DMS153 treated with DMSO at 0.1 percent for 48 hours (cell line): ENCODE results near the gene APLN.

ENCODE experiments used
- DNase-seq: peaks from one replicate; lab custom pipeline; 2025; ENCODE audit not compliant: unreplicated experiment; lab: John Stamatoyannopoulos, UW

The APLN gene

DNA sequence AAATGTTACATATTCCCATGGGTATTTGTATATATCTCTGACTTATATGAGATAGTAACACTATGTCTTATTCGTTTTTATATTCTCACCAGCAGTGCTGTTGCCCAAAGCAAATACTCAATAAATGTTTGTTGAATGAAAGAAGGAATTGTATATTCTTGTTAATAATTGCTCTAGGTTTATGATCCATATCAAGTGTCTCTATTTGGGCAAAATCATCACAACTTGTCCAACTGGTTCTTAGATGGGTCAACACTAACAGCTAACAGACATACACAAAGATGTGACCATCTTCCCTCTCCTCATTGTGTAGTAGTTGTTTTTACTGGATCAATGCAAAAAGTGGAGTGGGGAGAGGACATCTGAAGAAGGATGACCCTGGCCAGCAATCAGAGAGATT lies 6.6 kb upstream of the APLN start:
- DNase-seq: no peak

GRCh38 chrX:129659861-129660260 lies 5.1 kb upstream of the APLN start:
- no peak for DNase-seq

- no peak for DNase-seq
These were observed 4.4 kb upstream of the APLN start for GRCh38 chrX:129659141-129659540.

- no peak for DNase-seq
These were observed 3.7 kb upstream of the APLN start for GRCh38 chrX:129658429-129658828.

GRCh38 chrX:129655547-129656249 lies 942 bp upstream of the APLN start:
- peak; percentile 48 for DNase-seq

DNA sequence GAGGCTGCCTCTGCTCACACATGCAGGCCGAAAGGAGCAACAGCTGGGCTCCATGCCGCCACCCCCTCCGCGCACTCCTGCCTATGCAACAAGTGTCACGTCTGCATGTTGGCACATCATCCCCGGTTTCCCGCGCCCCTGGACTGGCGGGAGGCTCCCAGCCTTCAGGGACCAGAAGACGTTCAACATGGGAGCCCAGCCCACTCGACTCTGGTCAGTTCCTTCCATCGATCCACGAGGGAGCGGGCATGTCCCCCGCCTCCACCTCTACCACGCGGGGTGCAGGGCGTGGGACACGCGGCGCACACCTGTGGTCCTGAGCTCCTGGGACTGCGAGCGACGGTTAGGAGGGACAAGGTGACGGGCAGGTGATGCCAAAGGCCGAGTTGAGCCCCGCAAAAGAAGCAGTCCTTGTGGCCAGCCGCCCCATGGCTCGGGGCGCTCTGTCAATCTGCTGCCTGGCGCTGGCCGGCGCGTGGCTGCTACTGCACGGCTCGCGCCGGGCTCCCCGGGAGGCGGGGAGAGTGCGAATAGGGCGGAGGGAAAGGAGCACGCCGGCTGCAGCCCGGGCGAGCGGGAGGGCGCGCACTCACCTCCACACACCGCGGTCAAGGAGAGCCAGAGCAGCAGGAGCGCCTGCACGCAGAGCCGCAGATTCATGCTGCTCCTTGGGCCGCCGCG lies 645 bp downstream of the APLN start:
- no peak for DNase-seq

GRCh38 chrX:129653181-129653970 lies 1.4 kb downstream of the APLN start:
- no peak for DNase-seq

GRCh38 chrX:129652565-129653169 lies 2.1 kb downstream of the APLN start:
- no peak for DNase-seq

DNA sequence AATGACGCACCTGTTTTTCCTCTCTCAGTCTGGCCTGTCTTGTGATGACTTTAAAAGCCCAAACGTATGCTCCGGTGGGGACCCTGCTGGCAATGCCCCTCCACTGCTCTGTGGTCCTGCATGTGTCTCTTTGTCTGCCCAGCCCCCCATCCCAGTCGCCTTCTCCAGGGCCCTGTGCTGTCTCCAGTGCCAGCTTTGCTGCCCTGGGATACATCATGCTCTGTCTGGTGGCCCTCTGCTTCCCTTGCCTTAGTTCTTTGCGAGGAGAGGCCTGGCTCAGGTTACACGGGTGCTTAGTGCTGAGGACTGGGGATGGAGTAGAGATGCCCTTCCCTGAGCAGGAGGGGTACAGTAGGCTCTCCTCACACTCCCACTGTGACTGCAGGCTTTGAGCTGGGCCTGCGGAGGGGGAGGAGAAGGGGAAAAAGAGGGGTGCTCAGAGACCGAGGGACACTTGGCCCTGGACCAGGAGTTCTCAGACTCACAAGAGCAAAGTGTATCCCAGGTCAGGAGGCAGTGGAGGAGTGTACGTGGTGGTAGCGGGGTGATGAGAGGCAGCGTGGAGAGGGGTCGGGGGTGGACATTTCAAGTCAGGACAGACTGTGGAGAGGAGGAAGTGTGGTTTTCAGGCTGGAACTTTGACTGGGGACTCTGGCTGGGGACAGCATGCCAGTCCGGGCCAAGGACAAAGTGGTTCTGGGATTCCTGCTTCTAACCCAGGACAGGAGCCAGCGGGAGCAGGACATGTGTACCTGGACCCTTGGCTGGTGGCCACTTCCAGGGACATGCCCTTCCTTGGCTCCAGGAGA lies 2.8 kb downstream of the APLN start:
- DNase-seq: no peak

GRCh38 chrX:129650821-129651510 lies 3.8 kb downstream of the APLN start:
- no peak for DNase-seq

DNA sequence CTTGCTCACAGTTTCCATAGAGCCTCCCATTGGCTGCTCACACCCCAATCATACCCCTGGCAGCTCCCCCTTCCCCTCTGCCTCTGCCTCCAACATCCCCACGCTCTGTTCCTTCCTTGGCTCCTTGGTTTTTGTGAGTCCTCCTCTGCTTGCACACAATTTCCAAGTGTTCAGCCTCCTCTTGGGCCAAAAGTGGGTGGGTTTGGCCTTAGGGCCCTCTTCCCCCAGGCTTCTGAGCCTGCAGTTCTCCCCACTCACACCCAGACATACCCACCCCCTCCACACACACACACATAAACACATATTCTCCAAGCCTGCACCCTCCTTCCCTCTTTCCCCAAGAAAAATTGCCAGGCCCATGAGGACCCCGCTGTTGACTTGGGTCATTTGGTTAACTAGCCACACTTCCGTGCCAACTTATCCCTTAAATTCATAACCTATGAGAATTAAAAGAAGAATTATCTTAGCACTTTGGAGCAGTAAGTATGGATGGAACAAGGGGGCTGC lies 4.5 kb downstream of the APLN start:
- DNase-seq: no peak

DNA sequence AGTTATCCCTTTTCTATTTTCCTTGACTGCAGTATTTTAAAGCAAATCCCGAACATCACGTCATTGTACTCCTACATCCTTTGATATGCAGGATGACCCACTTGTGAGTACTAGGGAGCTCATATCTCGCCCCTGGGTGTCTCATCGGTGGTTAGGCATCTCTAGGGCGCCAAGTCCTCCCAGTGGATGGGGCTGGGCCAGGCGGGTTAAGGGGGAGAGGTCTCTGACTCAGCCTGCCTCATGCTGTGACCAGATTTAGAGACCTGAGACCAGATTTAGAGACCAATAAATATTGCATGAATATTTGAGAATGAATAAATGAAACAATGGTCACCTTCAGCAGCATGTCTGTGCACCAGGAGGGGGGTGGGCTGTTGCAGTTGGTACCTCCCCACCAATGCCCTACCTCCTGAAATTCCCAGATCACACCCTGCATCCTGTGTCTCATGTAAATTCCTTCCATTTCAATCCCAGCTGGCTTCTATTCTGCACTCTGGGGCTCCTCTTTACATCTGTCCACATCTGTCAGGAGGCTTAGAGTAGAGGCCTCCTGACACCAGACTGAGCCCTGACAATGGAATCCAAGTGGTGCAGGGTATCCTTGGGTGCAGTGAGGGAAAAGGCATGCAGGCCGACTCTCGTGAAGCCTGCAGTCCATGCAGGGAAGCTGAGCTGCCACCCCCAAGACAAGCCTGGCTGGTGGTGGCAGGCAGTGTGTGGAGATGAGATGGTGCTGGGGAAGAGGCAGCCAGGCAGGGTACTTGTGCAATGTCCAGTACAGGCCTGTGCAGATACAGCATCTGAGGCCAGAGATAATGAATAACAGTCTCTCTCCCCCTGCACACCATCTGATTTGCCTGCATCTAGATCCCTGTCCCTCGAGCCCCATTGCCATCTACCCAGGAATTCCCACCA lies 5.2 kb downstream of the APLN start:
- no peak for DNase-seq

GRCh38 chrX:129648514-129649267 lies 6.1 kb downstream of the APLN start:
- DNase-seq: no peak

DNA sequence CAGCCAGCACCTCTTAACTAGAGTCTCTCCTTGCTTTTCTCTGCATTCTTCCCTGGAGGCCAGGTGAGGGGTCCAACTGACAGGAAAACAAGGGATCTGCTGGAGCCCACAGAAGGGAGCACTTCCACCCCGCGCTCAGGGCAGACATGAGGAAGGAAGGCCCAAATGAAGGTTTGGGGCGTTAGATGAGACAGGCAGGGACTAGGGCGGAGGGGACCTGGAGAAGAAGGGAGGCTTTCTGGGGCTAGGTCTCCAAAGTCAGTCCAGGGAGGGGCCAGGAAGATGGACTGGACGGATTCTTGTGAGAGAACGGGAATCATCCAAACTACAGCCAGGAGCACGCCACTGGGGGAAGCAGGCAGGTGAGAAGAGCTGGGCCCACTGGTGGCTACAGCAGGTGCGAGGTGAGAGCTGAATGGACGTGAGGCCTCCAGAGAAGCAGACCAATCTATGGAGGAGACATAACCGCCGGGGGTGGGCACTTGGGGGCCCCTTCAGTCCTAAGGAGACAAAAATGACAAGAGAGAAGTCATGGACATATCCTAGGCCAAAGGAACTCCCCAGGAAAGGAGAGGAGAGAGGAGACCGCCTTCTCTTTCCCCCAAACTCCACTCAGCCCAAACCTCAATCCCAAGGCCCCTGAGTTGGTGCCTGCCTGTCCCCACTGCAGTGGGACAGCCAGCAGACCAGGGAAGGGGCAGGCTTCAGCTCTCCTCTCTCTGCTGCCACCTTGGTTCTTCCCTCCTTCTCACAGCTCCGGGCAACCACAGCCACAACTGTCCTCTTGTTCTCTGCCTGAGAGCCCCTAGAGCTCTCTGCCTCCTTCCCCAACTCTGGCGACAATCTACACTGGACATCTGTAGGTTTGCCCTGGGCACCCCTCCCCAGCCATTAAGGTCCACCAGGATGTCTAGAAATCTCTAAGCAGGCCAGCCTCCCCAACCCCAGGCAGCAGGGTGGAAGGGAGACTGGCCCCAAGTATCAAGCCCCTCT lies 7.0 kb downstream of the APLN start:
- DNase-seq: no peak

- DNase-seq: no peak
These were observed 8.0 kb downstream of the APLN start for GRCh38 chrX:129646566-129647417.

- no peak for DNase-seq
These were observed 12.1 kb downstream of the APLN start for GRCh38 chrX:129642641-129643040.
